AG20443 (cell line): ENCODE measurements around the gene CCDC178.
"Not testable (repeated sequence)": the region's sequence is repeated elsewhere in the genome, so short reads cannot be mapped to it uniquely, and the experiment has no call there.

ENCODE experiments used
- DNase-seq: peaks from one replicate; pipeline ENCODE4 v3.0.0; 2012; ENCODE audit warnings: low spot score, mixed read lengths

The CCDC178 gene

DNA sequence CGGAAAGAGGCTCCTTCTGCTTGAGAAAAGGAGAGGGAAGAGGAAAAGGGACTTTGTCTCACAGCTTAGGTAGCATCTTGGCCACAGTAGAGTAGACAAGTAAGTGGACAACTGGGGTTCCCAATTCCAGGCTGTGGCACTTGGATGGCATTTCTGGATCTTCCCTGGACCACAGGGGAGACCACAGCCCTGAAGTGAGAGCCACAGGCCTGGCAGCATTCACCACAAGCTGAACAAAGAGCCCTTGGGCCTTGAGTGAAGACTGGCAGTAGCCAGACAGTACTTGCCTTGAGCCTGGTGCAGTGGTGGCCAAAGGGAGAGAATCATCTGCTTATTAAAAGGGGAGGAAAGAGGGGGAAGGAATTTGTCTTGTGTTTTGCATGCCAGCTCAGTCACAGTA, 441.6 kb downstream of the CCDC178 start:
- no peak for DNase-seq

DNA sequence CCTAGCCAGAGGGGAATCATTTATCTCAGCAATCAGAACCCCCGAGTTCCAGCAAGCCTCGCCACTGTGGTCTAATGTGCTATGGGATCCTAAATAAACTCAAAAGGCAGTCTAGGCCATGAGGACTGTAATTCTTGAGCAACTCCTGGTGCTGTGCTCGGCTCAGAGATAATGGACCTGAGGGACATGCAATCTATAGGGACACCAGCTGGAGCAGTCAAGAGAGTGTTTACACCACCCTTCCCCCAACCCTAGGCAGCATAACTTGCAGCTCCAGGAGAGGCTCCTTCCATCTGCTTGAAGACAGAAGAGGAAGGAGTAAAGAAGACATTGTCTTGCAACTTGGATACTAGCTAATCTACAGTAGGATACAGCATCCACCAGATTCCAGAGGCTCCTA, 442.2 kb downstream of the CCDC178 start:
- DNase-seq = no peak

DNA sequence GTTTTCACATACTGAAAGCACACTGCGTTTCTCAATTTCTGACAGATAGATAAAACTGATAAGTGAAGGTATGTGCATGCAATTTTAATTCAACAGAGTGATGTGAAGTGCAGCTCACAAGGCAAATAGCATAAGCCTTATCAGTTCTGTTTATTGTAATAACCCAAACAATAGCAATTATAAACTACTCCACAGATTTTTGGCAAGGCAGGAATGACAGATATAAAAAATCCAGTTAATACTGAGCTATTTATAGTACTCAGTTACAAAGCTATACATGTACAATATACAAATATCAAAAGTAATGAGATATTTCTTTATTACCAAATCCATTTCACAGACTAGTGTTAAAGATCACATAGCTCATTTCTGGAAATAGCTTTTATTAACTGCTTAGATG, 456.8 kb downstream of the CCDC178 start:
- DNase-seq = no peak

DNA sequence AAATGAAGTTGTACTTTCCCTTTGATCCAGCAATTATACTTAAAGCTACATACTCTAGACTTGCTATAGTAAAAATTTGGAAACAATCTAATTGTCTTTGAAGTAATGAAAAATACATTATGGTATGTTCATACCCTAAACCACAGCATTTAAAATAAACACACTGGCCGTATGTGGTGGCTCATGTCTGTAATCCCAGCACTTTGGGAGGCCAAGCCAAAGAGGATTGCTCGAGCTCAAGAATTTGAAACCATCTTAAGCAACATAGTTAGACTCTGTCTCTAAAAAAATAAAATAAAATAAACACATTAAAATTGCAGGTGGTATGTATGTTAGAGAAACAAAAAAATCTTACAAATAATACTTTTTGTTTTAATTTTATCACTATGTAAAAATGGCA, 459.6 kb downstream of the CCDC178 start:
- no peak for DNase-seq

DNA sequence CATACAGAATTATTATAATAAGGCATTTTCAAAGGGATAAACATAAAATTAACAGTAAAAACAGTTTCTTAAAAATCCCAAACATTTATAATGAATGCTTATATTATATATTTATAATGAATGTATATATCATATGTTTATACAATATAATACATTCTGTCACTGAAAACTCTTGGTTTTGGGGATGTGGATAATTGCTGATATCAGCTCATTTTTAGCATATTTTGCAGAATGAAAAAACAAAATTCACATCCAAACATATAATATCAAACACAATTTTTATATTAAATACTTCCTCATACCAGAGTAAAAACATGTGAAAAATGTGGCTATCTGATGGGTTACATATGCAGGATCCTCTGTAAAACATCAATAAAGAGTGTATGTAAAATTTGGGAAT, 465.0 kb downstream of the CCDC178 start:
- no peak for DNase-seq

DNA sequence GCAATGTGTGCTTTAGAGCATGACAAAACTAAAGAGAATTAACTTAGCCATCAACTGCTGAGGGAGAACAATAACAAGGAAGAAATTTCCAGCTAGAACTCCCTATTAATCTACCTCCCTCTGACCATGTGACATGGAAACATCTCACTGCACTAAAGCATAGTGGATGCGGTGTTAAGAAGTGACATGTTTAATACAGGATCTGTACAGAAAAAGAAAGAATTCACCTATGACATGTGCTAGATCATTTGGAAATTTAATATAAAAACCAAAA, 465.4 kb downstream of the CCDC178 start:
- no peak for DNase-seq

DNA sequence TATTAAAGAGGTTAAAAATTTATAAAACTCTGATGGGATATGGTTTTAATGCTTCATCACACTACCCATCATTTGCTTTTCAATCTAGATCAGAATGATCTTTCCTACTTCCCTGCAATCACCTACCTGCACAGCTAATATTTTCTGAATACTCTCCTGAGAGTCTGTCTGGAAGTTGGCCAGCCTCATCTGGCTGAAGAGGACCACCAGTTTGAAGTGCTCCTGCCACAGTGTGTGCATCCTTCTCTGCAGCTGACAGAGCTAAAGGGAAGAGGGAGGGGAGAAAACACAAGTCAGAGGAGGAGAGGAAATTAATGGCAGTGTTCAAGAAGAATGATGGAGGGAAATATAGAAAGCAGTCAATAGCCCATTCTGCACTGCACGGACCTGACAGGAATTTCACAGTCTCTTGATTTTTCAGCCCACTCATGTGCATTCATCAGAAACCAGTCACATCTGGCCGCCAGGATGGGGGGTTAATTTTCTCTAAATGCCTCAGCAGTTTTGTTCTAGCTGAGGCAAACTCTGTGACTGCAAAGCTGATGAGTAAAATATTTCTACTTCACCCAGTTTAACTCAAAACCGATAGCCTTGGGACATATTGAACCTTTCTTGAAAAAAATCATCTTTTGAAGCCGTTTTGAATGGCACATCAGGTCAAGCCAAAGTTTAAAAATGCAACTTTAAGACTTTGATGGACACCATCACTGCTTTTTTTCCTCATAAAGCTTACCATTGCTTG, 465.9 kb downstream of the CCDC178 start:
- DNase-seq = no peak

DNA sequence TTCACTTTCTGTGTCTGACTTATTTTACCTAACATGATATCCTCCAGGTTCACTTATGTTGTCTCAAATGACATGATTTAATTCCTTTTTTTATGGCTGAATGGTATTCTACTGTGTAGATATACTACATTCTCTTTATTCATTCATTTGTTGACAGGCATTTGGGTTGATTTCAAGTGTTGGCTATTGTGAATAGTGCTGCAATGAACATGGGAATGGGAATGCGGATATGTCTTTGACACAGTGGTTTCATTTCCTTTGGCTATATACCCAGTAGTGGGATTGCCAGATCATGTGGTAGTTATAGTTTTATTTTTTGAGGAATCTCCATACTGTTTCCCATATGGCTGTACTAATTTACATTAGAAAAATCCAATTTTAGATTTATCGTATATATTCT, 472.3 kb downstream of the CCDC178 start:
- no peak for DNase-seq

DNA sequence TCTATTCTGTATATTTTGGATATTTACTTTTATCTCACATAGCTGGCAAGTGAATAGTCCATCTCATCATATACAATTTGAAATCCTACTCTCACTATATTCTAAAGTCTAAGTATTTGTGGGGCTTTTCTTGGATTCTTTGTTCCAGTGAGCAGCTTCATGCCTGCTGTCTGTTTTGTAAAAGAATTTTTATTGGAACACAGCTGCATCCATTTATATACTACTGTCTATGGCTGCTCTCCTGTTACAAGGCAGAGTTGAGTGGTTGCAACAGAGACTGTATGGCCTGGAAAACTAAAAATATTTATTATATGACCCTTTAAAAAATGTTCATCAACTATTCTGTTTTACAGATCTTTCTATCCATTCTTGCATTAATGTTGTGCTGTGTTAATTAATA, 474.4 kb downstream of the CCDC178 start:
- DNase-seq = no peak

DNA sequence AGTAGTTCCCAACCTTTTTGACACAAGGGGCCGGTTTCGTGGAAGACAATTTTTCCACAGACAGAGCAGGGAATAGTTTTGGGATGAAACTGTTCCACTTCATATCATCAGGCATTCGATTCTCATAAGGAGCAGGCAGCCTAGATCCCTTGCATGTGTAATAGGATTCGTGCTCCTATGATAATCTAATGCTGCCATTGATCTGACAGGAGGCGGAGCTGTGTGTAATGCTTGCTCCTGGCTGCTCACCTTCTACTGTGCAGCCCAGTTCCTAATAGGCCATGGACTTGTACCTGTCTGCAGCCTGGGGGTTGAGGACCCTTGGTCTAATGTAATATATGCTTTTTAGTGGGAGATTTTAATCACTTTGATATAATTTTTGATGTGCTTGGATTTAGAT, 479.0 kb downstream of the CCDC178 start:
- no peak for DNase-seq

DNA sequence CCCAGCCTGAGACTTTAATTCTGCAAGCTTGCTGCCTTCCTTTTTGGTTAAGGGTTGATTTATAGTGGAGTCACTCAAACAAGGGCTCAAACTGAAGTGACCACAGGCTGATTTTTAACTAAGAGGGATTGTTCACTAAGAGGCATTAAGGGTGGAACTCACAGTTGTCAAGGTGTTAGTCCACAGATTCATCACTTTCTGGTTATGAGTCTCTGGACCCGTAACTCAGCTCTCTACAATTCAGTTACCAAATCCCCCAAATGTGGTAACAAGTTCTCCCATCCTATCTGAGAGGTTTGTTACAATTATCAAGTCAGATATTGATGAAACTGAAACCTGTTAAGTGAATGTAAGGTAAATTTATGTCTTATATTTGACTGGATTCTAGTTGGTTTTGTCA, 481.8 kb downstream of the CCDC178 start:
- no peak for DNase-seq

DNA sequence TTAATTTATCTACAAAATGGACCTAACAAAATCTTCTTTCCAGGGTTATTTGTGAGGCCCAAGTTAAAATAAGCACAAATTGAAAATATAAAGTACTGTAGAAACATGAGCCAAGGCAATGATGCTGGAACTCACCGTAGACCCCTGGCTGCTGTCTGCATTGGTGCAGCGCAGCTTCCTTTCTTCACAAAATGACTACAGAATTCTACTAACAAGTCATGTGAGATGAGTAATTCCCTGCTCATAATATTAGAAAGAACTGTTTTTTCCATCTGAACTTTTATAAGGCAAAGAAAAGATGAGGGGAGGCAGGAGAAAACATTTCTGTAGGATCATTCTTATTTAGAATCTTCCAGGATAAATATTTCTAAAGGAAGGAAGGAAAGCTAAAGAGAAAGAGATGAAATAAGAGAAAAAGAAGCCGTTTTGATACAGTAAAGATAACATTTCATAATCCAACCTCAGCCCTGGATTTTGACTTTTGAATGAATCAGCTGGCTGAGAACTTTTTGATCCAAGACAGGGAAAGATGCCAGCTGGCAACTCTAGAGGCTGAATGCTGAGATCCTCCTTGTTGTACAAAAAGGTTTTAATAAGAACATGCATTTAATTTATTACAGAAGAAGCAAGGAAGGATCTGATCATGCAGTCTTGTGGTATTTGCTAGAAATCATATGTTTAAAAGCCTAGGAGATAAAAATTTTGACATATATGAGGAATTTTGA, 483.8 kb downstream of the CCDC178 start:
- no peak for DNase-seq

DNA sequence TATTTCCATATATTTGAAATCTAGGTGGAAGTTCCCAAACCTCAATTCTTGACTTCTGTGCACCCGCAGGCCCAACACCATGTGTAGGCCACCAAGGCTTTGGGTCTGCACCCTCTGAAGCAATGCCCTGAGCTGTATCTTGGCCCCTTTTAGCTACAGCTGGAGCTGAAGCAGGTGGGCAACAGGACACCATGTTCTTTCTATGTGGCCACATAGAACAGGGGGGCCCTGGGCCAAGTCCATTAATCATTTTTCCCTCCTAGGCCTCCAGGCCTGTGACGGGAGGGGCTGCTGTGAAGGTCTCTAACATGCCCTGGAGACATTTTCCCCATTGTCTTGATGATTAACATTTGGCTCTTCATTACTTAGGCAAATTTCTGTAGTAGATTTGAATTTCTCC, 488.2 kb downstream of the CCDC178 start:
- not testable (repeated sequence) for DNase-seq

DNA sequence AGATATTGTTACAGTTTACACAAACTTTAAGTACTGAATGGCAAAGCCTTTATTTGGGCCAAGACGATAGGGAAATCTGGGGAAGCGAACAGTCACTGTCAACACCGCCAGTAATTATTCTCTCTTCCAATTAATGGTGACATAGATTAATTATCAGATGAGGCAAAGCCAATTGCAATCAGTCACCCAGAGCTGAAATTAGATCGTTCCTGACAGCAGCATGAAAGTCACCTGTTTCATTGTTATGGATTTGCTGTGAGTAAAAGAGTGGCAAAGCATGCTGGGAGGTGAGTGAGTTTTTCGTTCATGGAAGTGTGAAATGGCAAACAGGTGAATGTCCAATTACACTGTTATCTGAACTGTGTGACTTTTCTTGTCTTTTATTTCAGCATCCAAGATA, 502.9 kb downstream of the CCDC178 start:
- DNase-seq = no peak

DNA sequence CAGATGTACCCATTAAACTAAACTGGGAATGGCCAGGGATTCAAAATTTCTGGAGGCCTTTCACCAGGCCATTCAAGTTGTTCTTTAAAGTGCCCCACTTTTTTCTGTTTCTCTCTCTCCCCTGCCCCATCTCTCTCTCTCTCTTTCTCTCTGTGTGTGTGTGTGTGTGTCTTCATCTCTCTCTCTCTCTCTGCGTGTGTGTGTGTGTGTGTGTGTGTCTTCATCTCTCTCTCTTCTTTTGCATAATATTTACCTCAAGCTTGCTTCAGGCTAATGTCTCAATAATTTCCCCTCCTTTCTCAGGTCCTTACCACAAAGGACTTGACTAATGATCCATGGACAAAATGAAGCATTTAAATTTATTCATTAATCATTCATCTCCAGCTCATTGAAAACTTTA, 503.5 kb downstream of the CCDC178 start:
- no peak for DNase-seq

DNA sequence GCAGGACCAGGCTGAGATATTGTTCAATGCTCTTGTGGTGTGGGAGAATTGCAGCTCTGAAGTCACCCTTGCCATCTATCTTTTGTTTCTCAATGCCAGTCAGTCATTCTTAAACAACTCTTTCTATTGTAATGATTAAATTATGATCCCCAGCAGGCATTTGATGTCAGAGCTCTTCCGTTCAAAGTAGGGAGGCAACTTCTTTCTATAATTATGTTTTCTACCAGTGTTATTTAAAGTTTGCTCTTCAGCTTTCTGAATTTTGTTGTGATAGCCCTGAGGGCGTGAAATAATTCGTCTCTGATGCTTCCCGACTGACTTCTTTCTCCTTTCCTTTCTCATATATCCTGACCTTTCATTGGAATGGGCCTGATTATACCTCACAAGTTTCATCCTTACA, 506.3 kb downstream of the CCDC178 start:
- no peak for DNase-seq

DNA sequence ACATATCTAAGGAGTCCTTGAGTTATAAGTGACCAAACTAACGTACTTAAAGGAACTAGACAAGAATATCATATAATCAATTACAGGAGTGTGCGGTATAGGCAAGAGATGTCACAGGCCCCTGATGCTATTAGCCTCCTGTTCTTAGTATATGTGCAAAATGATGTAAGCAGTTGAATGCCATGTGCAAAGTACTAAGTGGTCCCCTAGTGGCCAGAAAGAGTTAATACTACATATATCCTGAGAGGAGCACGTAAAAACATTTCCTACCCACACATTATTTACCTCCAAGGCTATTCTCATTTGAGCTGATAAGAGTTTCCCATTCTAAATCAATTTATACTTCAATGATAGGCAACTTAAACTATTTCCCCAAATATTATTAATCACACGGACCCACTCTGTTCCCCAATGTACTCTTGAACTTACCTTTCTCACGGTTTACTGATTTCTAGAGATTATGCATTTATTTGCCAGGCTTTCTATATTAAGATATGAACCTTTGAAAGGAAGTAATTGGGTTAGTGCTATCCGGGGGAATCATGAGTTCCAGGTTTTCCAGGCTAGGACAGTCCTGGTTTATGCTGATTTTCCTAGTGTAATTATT, 509.7 kb downstream of the CCDC178 start:
- DNase-seq = peak; percentile 10

DNA sequence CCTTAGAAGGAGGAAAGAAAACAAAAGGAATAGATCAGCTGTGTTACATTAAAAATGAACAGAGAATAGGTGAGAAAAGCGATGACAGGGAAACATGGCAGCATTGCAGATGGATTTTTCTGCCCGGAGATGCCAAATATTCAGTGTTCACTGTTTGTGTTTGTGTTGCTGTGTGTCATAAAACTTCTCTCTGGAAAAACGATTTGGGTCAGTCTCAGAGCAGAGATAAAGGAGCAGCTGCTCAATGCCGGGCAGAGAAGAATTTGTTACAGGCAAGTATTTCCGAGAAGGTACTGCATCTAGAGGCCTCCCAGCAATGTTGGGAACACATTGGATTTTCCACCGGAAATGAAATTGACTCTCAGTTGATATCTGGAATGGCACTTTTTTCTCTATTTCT, 511.3 kb downstream of the CCDC178 start:
- no peak for DNase-seq

DNA sequence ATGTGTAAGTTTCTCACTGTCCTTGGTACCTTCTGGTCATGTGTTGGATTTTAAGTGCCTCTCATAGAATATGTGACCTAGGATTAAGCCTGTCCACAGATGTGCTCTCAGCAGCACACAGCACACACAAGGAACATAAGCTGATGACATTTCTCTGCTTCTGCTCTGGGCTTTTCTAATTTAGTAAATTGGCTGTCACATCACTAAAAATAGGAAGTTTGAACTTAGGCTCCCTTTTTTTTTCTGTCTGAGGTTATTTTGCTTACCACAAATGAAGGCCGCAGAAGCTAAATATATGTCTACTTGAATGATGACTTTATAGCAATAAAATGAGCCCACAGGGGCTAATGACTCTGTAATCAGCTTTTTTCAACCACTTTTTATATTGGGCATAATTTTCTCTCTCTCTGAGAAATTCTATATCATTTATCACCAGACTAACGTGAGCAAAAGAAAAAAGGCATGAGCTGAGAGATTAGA, 517.5 kb downstream of the CCDC178 start:
- no peak for DNase-seq

DNA sequence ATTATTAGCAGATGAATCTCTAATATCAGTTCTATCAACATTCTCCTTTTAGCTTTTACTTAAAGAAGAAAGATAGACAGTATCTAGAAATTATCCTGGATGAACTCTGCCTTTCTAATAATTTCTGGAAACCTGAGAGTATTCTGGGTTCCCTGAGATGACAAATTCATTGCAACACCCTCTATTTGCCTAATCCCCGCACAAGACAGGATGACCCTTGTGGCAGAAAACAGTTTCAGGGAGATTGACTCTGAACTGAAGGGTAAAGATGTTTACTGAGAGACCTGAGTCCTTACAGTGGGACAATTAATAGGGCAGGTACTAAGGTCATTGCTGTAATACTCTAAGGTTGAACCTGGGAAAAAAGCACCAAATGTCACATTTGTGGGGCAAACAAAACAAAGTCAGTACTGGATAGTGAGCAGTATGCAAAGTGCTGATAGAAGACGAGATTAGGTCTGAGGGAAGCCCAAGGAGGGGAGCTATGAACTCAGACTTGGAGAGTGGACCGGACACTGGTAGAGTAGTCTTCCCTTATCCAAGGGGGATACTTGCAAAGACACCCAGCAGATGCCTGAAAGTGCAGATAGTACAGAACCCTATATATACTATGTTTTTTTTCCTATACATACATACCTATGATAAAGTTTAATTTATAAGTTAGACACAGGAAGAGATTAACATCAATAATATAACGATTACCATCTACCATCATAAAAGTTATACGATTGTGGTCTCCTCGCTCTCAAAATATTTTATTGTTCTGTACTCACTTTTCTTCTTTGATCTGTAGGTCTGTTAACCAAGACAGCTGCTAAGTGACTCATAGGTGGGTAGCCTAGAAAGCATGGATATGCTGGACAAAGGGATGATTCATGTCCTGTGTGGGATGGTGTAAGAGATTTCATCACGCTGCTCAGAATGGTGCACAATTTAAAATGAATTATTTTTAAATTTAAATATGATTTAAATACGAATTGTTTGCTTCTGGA, 519.4 kb downstream of the CCDC178 start:
- DNase-seq = peak; percentile 37

DNA sequence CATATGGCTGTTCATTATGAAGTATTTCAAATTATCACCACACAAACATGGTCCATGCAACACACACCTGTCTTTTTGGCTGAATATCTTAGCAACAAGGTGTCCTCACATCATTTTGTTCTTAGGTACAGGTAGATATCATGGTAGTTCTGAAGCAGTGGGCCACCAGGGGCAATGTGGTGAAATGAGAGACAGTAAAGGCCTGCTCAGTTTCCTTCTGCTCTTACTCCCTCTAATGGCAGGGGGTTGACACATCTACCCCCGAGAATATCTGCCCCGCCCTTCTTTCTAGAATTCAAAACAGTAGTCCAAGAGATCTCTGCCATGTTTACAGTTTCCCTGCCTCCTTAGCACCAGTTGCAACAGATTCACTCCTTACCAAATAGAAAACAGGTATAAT, 520.7 kb downstream of the CCDC178 start:
- no peak for DNase-seq

DNA sequence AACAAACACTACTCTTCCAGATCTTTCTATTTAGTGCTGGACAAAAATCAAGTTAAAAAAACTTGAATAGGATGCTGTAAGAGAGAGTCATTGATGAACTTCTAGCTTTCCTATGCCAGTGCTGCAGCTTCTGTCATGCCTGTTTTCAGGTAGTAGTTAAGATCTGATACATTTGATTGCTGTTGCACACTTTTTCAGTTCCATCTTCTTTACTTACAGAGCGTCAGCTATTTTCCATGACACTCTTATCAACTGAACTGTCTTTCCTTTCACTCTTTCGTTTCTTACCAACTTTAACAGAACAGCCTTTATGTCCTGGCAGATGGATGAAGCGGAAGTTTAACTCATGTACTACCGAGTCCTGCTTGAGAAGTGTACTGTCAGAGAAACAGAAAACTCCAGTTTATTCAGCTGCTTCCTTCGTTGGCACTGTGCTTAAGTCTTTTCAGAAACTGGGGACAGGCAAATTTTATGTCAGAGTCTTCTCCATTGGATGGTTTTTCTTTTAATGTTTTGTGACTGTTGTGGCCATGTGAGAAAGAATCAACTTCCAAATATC, 521.8 kb downstream of the CCDC178 start:
- no peak for DNase-seq
